Limb (tissue), 2 donors: ENCODE results near the gene ASGR2.
A peak's percentile ranks its signal among the peaks of the same experiment; 100 is the strongest.
"Not testable (repeated sequence)": the region's sequence is repeated elsewhere in the genome, so short reads cannot be mapped to it uniquely, and the experiment has no call there.

Source experiments
- DNase-seq, 2 donors: peaks; one replicate each; pipeline ENCODE4 v3.0.0-alpha.2; 2016; ENCODE audit errors: extremely low spot score in 2 of 2

The ASGR2 gene, protein sequence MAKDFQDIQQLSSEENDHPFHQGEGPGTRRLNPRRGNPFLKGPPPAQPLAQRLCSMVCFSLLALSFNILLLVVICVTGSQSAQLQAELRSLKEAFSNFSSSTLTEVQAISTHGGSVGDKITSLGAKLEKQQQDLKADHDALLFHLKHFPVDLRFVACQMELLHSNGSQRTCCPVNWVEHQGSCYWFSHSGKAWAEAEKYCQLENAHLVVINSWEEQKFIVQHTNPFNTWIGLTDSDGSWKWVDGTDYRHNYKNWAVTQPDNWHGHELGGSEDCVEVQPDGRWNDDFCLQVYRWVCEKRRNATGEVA

DNA sequence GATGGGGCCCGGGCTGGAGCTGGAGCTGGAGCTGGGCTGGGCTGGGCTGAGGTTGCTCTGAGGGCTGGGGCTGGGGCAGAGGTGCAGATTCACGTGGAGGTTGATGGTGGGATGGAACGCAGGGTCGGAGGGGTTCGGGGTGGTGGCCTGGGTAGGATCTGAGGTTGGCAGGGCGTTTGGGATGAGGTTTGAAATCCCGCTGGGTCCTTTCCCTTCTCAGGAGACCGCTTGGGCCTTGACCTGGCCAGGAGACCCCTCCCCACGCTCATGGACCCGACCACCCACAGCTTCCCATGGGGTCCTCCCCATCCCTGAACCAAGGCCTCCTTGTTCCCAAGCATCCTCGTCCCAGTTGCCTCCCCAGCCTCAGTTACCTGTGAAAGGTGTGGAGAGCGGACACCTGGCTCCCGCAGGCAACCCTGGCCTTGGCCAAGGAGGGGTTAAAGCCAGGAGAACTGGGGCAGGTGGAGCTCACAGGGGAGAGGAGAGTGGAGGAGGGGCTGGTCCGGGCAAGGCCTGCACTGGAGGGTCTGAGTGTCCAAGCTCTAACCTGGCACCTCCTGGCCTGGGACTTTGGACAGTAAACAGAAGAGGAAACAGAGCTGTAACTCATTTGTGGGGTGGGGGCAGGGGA lies at the start of gene ASGR2:
ASGR2 (minus strand) TSS at position 582 of the 634 bp plus-strand sequence. CDS start 582 bp downstream, outside the sequence.
- DNase-seq: no peak

GRCh38 chr17:7159571-7159970 lies 44.9 kb upstream of the ASGR2 start:
- DNase-seq: not testable (repeated sequence)

GRCh38 chr17:7158424-7158823 lies 43.8 kb upstream of the ASGR2 start:
- not testable (repeated sequence) for DNase-seq

DNA sequence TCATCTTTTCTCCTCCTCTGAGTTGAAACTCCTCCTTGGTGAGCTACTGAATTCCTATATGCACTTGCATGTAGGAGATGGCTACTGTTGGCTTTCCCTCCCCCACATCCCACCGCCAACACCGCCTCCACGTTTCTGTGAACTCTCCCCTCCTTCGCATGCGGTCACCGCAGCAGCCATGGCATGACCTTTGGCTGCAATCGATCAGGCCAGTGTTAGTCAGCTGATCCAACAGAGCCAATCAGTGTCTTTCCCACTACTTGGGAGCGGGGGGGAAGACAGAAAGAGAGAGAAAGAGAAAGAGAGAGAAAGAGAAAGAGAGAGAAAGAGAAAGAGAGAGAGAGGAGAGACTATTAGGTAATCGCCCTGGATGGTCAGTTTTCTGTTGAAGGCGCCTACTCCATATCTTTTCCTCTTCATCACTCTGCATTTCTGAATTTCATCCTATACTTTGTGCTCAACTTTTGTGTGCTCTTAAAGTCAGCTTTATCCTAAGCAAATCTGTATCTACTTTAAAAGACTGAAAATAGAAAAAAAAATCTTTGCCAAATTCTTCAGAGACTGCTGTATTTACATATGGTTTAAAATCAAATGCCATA lies 41.8 kb upstream of the ASGR2 start:
- no peak for DNase-seq

DNA sequence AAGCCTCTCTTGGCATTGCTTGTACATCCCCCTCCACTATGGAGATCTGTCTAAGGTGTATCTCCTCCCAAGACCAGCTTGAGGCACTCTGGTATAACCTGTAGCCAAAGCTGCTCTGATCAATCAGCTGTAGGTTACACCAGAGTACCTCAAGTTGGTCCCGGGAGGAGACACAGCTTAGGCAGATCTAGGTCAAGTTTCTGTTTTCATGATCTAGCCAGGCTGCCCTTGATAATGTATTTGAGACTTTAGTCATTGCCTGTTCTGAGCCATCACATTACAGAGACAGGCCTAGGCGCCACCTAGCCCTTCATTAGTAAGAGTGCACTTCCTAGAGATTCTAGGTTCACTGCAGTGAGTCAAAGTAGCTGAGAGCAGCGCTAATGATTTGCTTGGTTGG lies 33.1 kb upstream of the ASGR2 start:
- no peak for DNase-seq

DNA sequence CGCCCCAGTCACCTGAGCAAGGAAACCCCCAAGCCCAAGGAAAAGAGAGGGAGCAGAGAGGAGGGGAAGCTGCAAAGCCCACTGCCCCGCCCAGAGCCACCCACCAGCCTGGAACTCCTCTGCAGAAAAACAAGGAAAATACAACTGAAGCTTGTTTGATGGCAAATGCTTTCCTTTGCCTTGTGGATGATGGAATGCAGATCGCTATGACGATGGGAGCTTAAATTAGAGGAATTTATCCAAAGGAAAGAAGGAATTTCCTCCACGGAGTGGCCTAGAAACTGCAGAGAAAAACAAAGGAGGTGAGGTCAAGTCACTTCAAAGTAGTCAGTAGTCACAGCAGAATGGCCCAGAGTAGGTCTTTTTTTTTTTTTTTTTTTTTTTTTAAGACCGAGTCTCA lies 31.5 kb upstream of the ASGR2 start:
- no peak for DNase-seq

DNA sequence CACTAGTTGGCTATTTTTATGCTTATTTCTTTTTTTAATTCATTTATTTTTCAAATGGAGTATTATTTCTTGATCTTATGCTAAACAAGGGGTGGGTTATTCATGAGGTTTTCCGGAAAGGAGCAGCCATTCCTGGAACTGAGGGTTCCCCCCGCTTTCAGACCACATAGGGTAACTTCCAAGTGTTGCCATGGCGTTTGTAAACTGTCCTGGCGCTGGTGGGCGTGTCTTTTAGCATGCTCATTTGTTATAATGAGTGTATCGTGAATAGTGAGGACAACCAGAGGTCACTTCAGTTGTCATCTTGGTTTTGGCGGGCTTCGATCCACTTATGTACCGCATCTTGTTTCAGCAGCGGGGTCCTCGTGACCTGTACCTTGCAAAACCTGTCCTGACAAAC lies 29.6 kb upstream of the ASGR2 start:
- DNase-seq: no peak

- DNase-seq: no peak
Observed at GRCh38 chr17:7141824-7142223, 27.2 kb upstream of the ASGR2 start.

GRCh38 chr17:7139400-7139799 lies 24.8 kb upstream of the ASGR2 start:
- DNase-seq: no peak

DNA sequence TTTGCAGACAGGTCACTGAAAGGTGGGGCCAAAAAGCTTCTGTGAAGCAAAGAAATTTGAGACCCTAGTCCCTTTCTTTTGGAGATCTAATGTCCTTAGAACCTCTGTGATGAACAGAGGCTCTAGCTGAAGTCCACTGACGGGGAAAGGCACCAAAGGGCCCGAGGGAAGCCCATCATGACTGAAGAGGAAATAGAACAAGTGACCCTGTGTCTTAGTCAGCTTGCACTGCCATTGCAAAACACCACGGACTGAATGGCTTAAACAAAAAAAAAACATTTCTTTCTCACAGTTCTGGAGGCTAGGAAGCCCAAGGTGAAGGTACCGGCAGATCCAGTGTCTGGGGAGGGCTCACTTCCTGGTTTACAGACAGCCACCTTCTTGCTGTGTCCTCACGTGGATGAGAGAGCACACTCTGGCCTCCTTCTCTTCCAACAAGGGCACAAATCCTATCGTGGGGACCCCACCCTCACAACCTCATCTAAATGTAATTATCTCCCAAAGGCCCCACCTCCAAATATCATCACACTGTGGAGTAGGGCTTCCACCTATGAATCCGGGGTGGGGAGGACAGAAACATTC lies 24.3 kb upstream of the ASGR2 start:
- DNase-seq: no peak

GRCh38 chr17:7137171-7137943 lies 22.7 kb upstream of the ASGR2 start:
- DNase-seq: no peak

DNA sequence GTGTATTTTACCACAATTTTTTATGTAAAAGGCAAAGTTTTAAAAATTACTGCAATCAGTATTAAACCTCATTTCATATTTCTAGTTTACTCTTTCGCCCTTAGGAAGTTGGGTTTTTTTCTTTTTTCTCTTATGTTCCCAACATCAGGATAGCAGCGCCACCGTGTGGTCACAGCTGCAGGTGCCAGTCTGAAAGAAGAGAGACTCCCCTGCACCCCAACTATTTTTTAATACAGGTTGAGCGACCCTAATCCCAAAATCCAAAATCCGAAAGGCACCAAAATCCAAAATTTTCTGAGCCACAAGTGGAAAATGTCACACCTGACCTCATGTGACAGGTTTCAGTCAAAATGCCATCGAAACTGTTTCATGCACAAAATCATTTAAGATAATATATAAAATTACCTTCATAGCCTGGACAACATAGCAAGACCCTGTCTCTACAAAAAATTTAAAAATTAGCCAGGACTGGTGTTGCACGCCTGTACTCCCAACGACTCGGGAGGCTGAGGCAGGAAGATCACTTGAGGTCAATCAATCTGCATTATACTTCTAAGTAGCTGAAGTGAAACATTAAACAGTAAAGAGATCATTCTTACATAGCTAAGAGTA lies 21.8 kb upstream of the ASGR2 start:
- peak; percentile 71 to 84 for DNase-seq

DNA sequence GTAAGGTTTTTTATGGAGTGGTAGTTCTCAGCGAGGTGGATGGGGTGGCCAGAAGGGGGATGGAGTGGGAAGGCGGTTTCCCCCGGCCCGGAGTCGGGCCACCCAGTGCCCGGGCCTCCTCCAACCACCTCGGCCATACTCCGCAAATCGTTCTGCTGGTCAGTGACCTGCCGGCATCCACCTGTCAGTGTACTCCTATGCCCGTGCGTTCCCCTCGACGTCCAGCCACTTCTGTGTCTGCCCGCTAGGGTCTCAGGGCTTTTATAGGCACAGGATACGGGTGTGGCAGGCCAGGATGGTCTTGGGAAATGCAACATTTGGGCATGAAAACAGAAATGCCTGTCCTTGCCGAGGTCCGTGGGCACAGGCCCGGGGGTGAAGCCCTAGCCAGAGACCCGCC lies 19.3 kb upstream of the ASGR2 start:
- DNase-seq: no peak

GRCh38 chr17:7133424-7133823 lies 18.8 kb upstream of the ASGR2 start:
- DNase-seq: no peak

DNA sequence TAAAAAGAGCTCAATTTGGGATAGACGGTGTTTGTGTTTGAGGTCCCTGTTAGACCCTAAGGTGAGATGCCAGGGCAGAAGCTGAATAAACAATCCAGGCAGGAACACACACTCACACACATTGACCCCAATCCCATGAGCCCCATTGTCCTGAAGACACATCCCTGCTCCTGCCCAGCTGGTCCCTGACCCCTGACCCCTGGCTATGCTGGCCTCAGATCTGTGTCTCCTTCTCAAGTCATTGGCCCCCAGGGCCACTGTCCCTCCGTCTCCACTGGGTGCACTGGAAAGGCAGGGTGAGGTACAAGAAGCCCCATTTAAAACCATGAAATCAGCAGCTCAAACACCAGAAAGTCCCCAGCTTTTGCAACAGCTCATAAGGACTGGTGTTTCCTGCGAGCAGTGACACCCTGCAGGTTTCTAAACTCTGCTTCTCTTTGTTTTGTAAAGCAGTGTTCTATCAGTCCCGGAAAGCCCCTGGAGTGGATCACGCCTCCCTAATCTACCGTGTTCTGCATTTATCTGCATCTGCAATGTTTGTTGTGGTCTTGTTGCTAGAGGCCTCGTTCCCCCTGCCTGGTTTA lies 18.0 kb upstream of the ASGR2 start:
- DNase-seq: no peak

DNA sequence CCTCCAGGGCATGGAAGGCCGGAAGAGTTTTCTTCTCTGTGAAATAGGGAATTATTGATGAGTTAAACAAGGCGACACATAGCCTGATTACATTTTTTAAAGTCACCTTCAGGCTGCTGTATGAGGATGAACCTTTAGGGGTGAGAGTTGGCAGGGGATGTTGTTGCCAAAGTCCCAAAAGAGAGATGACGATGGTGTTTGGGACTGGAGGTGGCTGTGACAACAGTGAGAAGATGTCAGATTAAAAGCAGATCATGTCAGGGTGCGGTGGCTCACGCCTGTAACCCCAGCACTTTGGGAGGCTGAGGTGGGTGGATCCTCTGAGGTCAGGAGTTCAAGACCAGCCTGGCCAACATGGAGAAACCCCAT lies 16.8 kb upstream of the ASGR2 start:
- DNase-seq: no peak

- DNase-seq: no peak
Observed at GRCh38 chr17:7130621-7131422, 16.2 kb upstream of the ASGR2 start.

DNA sequence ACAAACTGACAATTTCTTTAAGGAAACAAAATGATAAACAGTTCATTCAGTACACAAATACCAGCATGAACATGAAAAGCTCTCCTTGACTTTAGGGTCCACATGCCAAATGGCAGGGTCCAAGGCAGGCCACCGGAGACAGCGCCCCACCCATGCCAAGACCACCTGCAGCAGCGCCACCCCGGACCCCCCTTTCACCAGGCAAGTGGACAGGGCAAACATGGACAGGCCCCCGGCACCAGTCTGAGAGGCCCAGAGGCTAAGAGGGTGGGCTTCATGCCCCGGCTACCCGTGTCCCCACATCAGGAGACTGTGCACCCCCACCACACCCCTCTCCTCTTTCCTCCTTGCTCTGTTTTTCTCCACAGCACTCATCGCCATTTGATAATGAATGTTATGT lies 14.7 kb upstream of the ASGR2 start:
- DNase-seq: no peak

GRCh38 chr17:7128160-7128559 lies 13.5 kb upstream of the ASGR2 start:
- no peak for DNase-seq

DNA sequence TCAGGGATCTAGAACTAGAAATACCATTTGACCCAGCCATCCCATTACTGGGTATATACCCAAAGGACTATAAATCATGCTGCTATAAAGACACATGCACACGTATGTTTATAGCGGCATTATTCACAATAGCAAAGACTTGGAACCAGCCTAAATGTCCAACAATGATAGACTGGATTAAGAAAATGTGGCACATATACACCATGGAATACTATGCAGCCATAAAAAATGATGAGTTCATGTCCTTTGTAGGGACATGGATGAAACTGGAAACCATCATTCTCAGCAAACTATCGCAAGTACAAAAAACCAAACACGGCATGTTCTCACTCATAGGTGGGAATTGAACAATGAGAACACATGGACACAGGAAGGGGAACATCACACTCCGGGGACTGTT lies 12.9 kb upstream of the ASGR2 start:
- not testable (repeated sequence) for DNase-seq
